HCT116 (cell line): ENCODE results near the gene GATM.

Experiments
- ATF3 ChIP-seq: IDR thresholded peaks from 2 replicates; pipeline ENCODE4 v1.6.1; 2012
- RAD21 ChIP-seq: IDR thresholded peaks from 2 replicates; pipeline ENCODE4 v1.6.1; 2012; ENCODE audit warnings: low read depth, mild to moderate bottlenecking

GRCh38 chr15:45319472-45320214, 58.7 kb downstream of the GATM start:
- TF ChIP-seq RAD21 (no peak), ATF3 (no peak)
